DMS79 (cell line): ENCODE data around the gene KRTAP19-4.
"Not testable (repeated sequence)": the region's sequence is repeated elsewhere in the genome, so short reads cannot be mapped to it uniquely, and the experiment has no call there.

Experiments
- DNase-seq: peaks from one replicate; lab custom pipeline; 2025; lab: John Stamatoyannopoulos, UW

KRTAP19-4 gene, protein sequence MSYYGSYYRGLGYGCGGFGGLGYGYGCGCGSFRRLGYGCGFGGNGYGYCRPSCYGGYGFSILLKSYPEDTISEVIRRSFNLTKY

DNA sequence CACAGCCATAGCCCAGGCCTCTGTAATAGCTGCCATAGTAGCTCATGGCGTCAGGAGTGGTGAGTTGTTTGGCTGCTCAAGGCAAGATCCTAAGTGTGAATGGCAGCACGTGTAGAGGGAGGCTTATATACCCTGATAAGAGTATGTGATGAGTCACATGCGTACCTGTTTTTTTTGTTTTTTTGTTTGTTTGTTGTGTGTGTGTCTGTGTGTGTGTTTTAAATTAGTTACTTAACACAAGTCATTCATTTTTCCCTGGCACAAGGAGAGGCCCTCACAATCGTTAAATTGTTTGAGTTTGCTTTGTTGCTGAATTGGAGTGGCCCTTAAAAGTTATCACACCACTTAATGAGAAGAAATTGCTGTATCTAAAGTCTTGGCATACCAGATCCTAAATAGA is at the start of gene KRTAP19-4:
Gene KRTAP19-4 (minus strand): TSS at position 101 of the 400 bp plus-strand sequence. CDS start 55 bp downstream, at position 46.
- DNase-seq, result no peak

DNA sequence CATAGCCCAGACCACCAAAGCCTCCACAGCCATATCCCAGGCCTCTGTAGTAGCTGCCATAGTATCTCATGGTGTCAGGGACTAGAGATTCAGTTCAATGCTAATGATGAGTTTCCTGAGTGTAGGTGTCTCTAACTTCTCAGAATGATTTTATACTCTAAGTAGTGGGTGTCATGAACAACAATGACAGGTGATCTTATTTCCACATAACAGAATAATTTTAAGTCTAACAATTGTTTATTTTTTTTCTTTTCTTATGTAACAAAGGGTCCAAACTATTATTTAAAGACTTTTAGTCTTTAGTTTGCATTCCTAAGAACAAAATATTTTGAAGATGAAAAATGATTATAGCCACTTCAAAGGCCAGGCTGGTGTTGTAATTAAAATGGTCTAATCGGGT is 44.8 kb upstream of the KRTAP19-4 start, which contains the start of gene KRTAP19-6:
Gene KRTAP19-6 (minus strand): TSS at position 101 of the 400 bp plus-strand sequence. CDS start 31 bp downstream, at position 70.
- no peak for DNase-seq

DNA sequence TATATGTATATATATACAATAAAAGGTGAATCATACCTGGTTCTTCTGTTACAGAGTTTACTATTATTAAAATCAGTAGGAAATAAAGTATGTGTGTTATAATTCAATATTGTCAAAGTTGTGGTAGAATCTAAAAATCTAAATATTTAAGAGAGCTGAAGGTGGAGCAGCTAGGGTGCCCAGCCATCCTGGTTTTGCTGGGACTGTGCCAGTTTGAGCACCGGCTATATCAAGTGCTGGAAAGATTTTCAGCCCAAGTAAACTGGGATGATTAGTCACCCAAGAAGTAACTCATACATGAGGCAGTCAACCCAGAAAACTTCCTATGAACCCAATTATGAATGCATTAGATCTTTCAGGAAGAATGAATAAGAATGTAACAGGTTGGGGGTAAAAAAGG is 21.9 kb upstream of the KRTAP19-4 start:
- no peak for DNase-seq

DNA sequence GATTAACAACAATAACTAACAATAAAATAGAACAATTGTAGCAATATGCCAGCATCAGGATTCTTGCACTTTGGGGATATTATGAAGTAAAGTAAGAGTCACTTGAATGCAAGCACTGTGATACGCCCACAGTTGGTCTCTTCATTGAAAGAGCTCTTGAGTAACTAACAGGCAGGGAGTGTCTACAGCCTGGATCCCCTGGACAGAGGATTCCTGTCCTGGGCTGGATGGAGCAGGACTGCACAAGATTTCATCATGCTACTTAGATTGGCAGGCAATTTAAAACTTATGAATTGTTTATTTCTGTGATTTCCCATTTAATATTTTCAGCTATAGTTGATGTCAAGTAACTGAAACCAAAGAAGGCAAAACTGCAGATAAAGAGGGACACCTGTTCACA is 18.7 kb upstream of the KRTAP19-4 start:
- no peak for DNase-seq

DNA sequence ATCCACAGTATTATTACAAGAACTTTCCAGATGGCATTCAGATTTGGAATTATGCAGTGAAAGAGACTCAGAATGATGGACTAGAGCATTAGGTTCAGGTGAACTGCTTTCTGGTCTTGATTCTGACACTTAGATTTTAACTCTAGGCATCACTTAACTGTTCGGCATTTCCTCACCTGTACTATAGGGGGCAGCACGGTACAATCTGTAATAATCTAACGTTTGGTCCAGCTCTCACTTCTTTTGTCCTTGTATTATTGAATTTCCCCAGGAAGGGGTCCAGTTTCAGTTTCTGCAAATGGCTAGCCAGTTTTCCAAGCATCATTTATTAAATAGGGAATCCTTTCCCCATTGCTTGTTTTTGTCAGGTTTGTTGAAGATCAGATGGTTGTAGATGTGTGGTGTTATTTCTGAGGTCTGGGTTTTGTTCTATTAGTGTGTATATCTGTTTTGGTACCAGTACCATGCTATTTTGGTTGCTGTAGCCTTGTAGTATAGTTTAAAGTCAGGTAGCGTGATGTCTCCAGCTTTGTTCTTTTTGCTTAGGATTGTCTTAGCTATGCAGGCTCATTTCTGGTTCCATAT is 8.7 kb upstream of the KRTAP19-4 start:
- DNase-seq, result not testable (repeated sequence)

DNA sequence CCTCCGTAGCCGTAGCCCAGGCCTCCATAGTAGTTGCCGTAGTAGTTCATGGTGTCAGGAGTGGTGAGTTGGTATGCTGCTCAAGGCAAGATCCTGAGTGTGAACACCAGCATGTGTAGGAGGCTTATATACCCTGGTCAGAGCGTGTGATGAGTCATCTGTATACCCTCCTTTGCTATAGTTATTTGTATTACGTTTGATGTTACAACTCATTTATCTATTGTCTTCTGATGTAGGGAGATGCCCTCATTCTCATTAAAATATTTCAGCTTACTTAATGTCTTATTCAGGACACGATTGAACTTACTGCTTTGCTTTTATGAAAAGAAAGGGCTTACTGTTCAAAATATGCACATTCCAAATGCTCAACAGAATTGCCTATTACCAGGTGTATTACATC is 5.1 kb upstream of the KRTAP19-4 start, which contains the start of gene KRTAP19-5:
Gene KRTAP19-5 (minus strand): TSS at position 101 of the 400 bp plus-strand sequence. CDS start 51 bp downstream, at position 50.
- no peak for DNase-seq

DNA sequence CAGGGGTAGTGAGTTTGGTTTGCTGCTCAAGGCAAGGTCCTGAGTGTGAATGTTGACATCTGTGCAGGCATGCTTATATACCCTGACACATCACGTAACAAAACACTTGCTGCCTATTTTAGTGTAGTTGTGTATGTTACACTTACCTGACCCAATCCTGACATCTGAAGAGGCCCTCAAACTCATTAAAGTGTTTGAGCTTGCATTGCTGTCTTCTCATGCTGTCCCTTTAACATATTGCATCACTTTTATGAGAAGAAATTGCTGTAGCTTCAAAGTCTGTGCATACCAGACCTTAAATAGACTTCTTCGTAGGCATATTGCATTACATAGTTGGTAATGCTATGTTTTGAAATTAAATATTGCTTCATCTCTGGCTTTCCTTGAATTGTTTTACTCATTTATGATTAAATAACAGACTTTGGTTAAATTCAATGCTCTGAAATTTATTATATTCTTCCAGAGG is 5.0 kb downstream of the KRTAP19-4 start, which contains the start of gene KRTAP19-3:
Gene KRTAP19-3 (minus strand): TSS at position 51 of the 466 bp plus-strand sequence. CDS start 56 bp downstream, outside the sequence.
- no peak for DNase-seq

DNA sequence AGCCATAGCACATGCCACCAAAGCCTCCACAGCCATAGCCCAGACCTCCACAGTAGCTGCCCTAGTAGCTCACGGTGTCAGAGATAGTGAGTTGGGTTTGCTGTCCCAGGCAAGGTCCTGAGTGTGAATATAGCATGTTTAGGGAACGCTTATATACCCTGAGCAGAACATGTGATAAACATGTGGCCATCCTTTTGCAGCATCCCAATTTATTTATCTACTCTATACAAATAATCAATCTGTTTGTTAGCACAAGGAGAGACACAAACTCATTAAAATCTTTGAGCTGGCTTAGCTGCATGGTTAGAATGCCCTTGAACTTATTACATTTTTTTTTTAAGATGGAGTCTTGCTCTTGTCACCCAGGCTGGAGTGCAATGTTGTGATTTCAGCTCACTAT is 9.6 kb downstream of the KRTAP19-4 start, which contains the start of gene KRTAP19-2:
Gene KRTAP19-2 (minus strand): TSS at position 101 of the 400 bp plus-strand sequence. CDS start 88 bp downstream, at position 13.
- no peak for DNase-seq

DNA sequence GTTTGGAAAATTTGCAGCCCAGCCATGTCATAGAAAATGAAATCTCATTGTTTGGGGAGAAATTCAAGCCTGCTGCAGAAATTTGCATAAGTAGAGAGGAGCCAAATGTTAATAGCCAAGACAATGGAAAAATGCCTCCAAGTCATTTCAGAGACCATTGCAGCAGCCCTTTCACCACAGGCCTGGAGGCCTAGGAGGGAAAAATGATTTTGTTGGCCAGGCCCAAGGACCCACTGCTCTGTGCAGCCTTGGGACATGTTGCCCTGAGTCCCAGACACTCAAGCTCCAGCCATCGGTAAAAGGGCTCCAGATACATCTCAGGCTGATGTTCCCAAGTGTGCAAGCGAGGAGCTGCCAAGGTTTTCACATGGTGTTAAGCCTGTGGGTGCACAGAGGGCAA is 10.8 kb downstream of the KRTAP19-4 start:
- no peak for DNase-seq

DNA sequence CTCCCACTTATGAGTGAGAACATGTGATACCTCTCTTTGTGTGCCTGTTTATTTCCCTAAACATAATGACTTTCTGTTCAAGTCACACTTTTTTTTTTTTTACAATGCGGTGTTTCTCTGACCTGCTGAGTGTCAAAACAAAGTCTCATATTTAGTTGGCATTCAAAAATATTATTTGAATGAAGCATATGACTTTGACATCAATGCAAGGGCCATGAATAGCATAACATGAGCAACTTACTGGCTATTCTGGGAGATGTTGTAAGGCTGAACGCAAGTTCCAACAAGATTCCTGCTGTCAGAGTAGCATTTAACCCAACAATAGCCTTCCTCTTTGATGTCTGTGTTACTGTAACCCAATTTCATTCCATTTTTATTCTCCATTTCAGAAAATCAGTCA is 14.8 kb downstream of the KRTAP19-4 start:
- DNase-seq, result no peak

DNA sequence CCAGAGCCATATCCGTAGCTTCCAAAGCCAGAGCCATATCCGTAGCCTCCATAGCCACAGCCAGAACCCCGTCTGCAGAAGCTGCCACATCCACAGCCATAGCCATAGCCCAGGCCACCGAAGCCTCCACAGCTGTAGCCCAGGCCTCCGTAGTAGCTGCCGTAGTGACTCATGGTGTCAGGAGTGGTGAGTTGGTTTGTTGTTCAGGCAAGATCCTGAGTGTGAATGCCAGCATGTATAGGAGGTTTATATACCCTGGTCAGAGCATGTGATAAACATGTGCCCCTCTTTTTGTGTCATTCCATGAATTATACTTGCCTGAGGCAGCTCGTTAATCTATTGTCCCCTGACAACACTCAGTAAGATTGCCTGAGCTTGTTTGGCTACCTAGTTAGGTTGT is 16.8 kb downstream of the KRTAP19-4 start, which contains the start of gene KRTAP19-1:
Gene KRTAP19-1 (minus strand): TSS at position 223 of the 400 bp plus-strand sequence. CDS start 50 bp downstream, at position 173.
- DNase-seq, result no peak

DNA sequence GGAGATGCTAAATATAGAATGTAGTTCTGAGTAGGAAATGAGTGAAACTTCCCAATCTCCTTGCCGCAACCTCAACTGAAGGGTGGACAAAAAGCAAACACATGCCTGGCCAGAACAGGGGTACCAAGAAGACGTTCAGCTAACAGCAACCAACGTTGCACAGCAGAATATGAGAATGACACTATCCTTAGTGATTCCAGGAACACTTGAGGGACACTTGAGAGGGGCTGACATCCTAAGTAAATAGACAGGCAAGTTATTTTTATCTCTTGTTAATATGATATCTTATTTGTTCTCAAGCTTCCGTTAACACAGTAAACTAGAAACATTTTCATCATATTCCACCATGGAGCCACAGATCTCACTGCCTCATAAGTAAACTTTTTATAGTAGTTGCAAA is 17.7 kb downstream of the KRTAP19-4 start:
- DNase-seq, result no peak

DNA sequence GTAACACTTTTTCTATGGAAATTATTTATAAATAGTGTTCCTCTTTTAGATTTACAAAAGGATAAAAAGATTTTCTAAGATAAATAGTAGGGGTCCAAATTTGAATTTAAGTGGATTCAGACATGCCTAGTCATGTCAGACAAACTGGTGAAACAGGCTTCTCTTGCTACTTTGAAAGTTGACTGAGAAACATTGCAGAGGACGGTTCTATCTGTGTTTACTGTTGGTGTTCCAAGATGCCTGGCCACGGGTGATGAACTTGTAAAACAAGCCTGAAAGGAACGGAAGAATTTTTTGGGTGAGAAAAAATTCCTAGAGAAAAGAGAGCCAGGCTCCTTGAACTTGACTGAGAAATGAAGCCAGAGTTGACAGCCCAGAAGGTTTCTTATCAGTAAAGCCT is 19.0 kb downstream of the KRTAP19-4 start:
- DNase-seq, result no peak

DNA sequence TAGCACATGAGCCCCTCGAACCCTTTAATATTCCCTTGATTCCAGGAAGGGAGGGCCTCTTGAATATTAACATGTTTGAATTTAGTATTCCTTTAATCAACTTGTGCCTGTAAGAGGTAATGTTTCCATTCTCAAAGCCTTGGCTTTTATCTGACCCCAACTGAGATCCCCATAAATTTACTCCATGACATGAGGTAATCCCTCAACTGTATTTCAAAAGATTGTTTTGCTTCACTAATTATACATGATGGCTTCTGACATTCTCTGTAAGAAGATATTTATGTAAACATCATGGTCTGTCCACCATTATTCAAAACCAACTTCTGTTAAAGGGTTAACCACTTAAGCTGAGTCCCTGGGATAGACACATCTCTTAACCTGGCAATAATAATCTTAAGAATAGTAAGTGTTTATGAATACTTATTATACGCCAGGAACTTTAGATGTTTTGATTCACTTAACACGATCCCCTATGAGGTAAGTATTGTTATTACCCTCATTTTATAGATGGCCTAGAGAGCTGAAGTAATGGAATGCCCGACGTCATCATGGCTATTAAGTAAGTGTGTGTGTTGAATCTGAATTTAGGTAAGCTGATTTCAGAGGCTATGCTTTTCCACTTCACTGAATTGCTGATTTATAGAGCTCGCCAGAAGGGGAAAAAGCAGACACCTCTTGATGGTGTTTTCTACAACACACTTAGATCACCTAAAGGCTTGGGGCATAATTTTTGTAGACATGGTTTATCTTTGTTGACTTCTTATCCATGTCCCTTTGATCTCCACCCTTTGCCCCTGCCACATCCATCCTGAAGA is 27.9 kb downstream of the KRTAP19-4 start:
- DNase-seq, result no peak

DNA sequence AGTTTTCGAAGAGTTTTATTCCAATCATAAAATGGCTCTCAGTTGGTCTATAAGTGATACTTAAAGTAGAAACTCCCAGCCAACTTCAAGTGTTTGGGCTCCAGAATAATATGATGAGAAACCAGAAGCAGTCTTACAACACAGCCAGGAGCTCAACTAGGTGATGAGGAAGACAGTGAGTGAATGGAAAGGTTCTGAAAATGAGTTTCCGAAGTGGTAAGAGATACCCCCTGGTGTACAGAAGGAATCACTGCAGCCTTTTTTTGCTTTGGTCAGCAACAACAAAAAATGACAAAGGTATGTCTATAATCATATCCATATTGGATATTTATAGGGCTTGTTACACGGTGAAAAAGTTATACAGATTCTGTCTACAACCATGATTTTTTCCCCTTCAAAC is 33.3 kb downstream of the KRTAP19-4 start:
- DNase-seq, result no peak

DNA sequence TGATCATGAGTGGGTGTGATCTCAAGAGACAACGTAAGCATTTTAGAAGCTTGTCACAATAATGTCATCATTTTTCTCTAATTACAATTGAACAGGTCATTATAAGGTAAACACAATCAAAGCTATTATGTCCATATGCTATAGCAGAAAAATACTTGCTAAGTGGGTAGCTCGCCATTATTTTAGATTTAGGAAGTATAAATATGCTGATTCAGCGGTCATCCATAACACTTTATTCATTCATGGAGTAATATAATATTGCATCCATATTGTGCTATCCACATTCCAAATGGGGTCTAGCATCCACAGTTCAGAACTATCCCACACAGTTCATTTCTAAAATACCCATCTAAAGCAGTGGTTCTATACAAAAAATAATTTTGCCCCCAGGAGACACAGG is 48.5 kb downstream of the KRTAP19-4 start:
- DNase-seq, result no peak

DNA sequence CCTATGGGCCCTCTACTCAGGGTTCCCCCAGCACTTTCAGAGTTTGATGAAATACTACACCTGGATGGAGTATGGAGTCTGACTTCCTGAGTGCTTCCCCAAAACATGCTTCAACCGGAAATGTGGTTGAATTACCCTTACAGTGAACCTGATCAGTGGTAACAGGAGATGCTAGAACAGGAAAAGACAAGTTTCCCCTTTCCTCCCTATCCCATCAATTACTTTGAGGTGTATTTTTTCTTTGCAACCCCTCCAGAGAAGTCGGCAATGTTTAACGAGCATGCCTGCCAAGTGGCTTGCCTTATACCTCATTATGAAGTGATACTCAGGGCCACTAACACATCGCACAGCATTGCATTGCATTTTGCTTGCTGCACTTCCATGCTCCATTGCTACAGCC is 49.9 kb downstream of the KRTAP19-4 start:
- no peak for DNase-seq
